K562 (cell line): Measurements from ENCODE around the gene CLPSL2.

Experiments
- ARID4B ChIP-seq: sonication (generic); formaldehyde crosslinking; IDR thresholded peaks from 2 replicates; pipeline ENCODE4 v1.8.0; 2022; ENCODE audit warnings: mild to moderate bottlenecking, missing genetic modification reagents
- CTCF ChIP-seq, 3 experiments: IDR thresholded peaks in 2 of 3; conservative IDR thresholded peaks in 1 of 3; 2 replicates each; pipeline ENCODE4 v1.5.1; 2011 to 2012; ENCODE audit warnings: low read length in 3 of 3, mild to moderate bottlenecking in 3 of 3, control low read depth in 2 of 3, improper control_type of control experiment in 1 of 3, inconsistent platforms in 1 of 3, low read depth in 1 of 3, mixed read lengths in 1 of 3, moderate library complexity in 1 of 3; ENCODE audit not compliant: insufficient read depth in 2 of 3
- DPF2 ChIP-seq: fragments of 450-650 bp; IDR thresholded peaks from 2 replicates; pipeline ENCODE4 v1.6.1; 2016
- JUNB ChIP-seq: fragments of 450-650 bp; formaldehyde crosslinking; conservative IDR thresholded peaks from 2 replicates; pipeline ENCODE4 v1.4.0; 2020; ENCODE audit warnings: mild to moderate bottlenecking
- MEF2D ChIP-seq: conservative IDR thresholded peaks from 2 replicates; pipeline ENCODE4 v1.6.1; 2016; ENCODE audit warnings: low read depth, missing genetic modification characterization, missing compliant biosample characterization
- MNT ChIP-seq, 2 experiments: fragments of 450-650 bp; conservative IDR thresholded peaks; 2 replicates each; pipeline ENCODE4 v1.6.1; 2017; ENCODE audit warnings: mild to moderate bottlenecking in 2 of 2, moderate library complexity in 2 of 2
- MYC ChIP-seq, 2 experiments: fragments of 250-450 bp in 1 of 2; sonication (Bioruptor Pico) in 1 of 2; IDR thresholded peaks; 2 replicates each; pipeline versions ENCODE4 v1.5.1 to v1.6.1; 2012 to 2021; ENCODE audit warnings: low read depth in 2 of 2, borderline replicate concordance in 1 of 2, improper control_type of control experiment in 1 of 2, low read length in 1 of 2, mild to moderate bottlenecking in 1 of 2, moderate library complexity in 1 of 2
- RFX5 ChIP-seq: IDR thresholded peaks from 2 replicates; pipeline ENCODE4 v1.6.1; 2011; ENCODE audit warnings: low read depth, mild to moderate bottlenecking, improper control_type of control experiment, low read length
- SP2 ChIP-seq: IDR thresholded peaks from 2 replicates; pipeline ENCODE4 v1.6.1; 2011; ENCODE audit warnings: mild to moderate bottlenecking, low read depth, low read length, moderate library complexity; ENCODE audit not compliant: poor library complexity, severe bottlenecking; ENCODE audit errors: extremely low read depth
- TAF1 ChIP-seq: IDR thresholded peaks from 2 replicates; pipeline ENCODE4 v1.6.1; 2011; ENCODE audit warnings: mild to moderate bottlenecking, low read length, moderate library complexity; ENCODE audit not compliant: insufficient read depth, control insufficient read depth, severe bottlenecking; ENCODE audit errors: extremely low read depth
- ZBTB7A ChIP-seq: IDR thresholded peaks from 2 replicates; pipeline ENCODE4 v1.6.1; 2011; ENCODE audit warnings: low read depth, mild to moderate bottlenecking, low read length, moderate library complexity, borderline replicate concordance; ENCODE audit not compliant: control insufficient read depth
- ZKSCAN1 ChIP-seq: fragments of 150-350 bp; IDR thresholded peaks from 2 replicates; pipeline ENCODE4 v1.6.1; 2016; ENCODE audit warnings: low read depth, low read length
- ZNF830 ChIP-seq: fragments of 250-450 bp; sonication (Bioruptor Pico); IDR thresholded peaks from 2 replicates; pipeline ENCODE4 v1.5.0; 2021; ENCODE audit warnings: mild to moderate bottlenecking

GRCh38 chr6:35747877-35748276, 28.5 kb upstream of the CLPSL2 start:
- TF ChIP-seq SP2 (no peak), ARID4B (CRISPR knock-in tag) (no peak), ZBTB7A (no peak), RFX5 (no peak), MNT (conservative IDR thresholded peaks at IDR 0.05) (no peak), MEF2D (tag) (no peak), DPF2 (no peak), MYC (IDR thresholded peaks at IDR 0.05; ENCODE audit: low read depth, low read length) (no peak), MYC (CRISPR knock-in tag; IDR thresholded peaks at IDR 0.05; ENCODE audit: borderline replicate concordance, low read depth) (no peak), ZNF830 (no peak), TAF1 (no peak), ZKSCAN1 (no peak), JUNB (CRISPR knock-in tag) (no peak), CTCF (IDR thresholded peaks at IDR 0.05 in 2 of 3, conservative IDR thresholded peaks at IDR 0.05 in 1 of 3; ENCODE audit: insufficient read depth in 2 of 3, low read depth in 1 of 3, low read length in 3 of 3) (no peak)
